Bone marrow (tissue), 2 donors: ENCODE measurements around the gene ZNF521.

ENCODE experiments used
- DNase-seq, 2 donors: peaks; one replicate each; lab custom pipeline; 2025; lab: John Stamatoyannopoulos, UW

ZNF521 gene

DNA sequence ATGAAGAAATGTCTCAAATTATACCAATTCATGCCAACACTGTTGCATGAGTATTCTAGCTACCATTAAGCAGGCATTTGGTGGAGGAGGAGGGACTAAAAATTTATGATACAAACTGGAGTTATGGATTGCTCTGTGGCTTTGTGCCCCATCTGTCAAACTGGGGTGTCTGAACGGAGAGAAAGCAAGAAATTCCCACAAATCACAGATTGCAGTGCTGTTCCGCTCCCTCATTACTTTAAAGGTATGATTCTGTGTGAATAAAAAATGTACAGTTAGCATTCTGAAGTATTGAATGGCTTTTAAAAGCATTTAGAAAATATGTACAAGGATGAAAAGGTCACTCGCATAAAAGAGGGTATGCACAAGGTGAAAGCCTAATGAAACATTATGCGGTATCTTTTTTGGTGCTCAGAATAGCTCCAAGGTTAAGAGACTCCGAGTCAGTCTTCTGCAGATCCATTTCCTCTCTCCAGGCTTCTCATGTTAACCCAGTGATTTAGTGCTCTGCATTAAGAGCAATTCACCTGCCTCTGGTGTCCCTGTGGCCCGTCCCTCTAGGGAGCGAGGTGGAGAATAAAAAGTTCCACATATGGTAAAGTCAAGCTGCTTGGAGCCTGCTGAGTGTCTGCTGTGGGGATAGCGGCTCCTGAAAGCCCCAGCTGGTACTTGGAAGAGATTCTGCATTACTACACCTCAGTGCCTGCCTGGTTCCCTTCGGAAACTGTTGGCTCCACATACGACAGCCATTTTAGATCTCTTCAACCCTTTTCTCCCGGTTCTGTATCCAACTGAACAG lies 184.2 kb downstream of the ZNF521 start:
- no peak for DNase-seq

GRCh38 chr18:25166113-25166512 lies 185.9 kb downstream of the ZNF521 start:
- no peak for DNase-seq

DNA sequence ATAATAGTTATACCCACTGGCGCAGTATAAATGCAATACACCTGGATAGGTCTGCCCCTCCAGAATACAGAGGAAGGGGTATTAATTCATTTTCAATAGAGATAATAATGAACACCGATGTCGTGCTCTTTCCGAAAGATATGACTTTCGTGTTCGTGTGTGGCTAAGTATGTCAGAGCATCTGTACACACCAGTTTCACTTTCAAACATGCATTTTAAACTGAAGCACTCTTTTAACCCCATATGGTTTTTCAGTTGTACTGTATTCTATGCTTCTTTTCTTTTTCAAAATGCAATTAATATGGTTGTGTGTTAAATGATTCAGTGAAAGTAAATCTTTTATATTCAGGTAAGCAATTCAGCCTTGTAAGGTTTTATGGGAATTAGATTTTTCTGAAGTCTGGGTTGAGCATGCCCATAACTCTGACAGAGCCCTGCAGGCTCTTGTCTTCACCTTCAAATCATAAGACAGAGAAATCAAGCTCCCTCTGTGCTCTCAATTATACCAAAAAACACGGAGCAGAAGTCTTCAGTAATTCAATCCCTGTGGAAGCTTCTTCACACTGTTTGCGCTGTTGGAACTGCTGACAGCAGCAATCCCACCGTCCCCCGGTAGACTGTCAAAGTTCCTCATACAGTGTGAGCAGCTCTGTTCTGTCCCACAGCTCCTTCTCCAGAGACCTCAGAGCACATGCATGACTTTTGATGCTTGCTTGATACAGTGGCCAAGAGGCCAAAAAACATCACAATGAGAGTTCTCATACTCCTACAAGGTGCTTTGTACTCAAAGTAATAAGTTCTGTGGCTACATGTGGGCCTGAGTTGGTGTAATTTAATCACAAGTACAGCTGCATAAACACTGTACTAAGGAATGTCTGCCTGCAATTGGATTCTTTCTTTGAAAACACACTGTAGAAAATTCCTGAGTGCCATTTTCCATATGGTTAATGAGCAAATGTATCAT lies 186.8 kb downstream of the ZNF521 start:
- DNase-seq, result peak in 1 of 2 donors; percentile 40

GRCh38 chr18:25164211-25164847 lies 187.6 kb downstream of the ZNF521 start:
- DNase-seq, result no peak

DNA sequence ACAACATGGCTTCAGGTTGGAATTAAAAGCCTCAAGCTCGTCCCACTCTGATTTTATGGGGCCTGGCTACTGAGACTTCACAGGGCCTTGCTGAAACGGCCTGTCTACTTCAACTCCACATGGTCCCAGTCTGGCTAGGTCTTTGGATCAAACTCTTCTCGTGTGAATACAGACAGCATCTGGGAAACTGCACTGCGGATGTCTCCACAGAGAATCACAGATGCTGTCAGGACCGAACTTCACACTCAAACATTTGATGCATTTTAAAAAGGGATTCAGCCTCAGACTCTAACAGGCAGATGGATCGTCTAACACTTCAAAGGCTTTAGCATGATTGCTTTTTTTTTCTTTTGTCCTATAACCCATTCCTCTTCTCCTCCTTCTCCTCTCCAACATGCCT lies 198.5 kb downstream of the ZNF521 start:
- no peak for DNase-seq

GRCh38 chr18:25147877-25148488 lies 204.0 kb downstream of the ZNF521 start:
- DNase-seq, result no peak

DNA sequence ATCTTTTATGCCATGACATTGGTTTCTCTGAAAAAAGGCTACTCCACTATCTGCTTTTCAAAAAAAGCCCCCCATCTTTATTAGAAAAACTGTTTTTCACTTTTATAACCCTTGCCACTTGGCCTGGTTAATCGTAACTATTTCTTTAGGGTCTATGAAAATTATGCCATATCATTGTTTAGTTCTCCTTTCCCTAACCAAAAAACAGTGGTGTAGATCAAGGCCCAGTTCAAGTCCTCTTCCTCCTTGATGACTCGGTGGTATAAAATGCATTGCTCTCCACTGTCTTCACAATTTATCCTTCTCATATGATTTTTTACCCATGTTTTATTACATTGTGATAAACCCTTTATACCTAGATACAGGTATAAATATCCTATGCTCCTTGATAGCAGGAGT lies 205.5 kb downstream of the ZNF521 start:
- peak in 1 of 2 donors; percentile 31 for DNase-seq

DNA sequence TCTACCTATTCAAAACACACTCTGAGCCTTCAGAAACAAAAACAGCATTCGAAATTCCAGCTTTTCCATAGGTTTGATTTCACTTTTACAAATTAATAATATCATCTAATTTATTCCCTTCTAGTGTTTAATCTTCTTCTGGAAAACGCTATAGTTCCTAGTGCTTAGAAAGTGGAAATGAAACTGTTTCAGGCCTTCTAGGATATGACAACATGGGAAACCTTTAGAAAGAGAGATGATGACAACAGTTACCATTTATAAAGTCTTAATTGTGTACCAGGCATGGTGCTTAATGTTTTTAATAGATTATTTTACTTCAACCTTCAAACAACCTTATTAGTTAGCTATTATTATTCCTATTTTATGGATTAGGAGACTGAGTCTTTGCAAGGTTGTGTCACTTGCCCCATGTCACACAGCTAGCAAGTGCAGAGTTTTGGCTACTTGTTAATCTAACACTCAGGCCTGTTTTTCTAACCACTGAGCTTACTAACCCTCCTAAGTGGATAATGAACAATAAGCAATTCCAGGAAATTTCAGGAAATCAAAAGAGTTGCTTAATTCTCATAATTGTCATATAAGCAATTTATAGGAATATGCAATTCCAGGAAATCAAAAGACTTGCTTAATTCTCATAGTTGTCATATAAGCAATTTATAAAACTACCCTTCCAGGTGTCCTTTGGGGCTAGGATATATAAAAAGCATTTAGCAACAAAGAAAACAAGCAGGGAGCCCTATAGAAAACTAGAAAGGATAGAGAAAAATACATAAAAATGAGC lies 206.0 kb downstream of the ZNF521 start:
- DNase-seq, result no peak

DNA sequence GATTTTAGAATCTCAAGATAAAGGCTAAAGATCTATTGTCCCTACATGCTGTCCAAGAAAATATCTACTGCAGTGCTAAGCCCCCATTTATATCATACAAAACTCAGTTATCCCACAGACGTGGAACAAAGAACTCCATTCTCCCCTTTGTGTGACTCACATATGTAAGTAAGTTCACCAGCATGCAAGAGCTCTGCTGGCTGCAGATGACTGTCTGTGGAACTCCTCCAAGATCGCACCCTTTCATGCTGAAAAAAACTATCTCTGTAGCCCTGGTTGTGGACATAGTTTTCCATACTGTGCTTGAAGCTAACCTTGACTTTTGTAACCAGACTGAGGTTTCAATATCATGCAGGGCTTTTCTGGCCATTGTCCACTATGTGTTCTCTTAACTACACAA lies 207.1 kb downstream of the ZNF521 start:
- DNase-seq, result peak in 1 of 2 donors; percentile 10

GRCh38 chr18:25141886-25142285 lies 210.1 kb downstream of the ZNF521 start:
- DNase-seq, result no peak

- no peak for DNase-seq
These were observed 210.6 kb downstream of the ZNF521 start for GRCh38 chr18:25141399-25141798.

DNA sequence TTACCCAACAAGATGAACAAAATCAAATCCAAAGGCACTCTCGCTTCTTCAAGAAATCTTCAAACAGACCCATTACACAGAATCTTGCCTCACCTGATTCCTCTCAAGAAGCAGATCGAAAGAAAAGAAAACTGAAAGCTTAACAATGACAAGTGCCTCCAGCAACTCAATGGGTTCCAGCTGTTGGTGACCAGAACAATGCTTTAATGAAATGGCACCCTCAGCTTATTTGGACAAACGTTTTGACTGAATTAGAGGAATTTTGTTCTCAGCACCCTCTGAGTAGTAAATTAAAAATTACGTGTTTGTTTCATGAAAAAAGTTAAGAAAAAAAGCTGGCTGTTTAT lies 211.0 kb downstream of the ZNF521 start:
- DNase-seq, result no peak

- DNase-seq, result no peak
These were observed 211.6 kb downstream of the ZNF521 start for GRCh38 chr18:25140124-25140961.

GRCh38 chr18:25137197-25137472 lies 214.8 kb downstream of the ZNF521 start:
- DNase-seq, result no peak

DNA sequence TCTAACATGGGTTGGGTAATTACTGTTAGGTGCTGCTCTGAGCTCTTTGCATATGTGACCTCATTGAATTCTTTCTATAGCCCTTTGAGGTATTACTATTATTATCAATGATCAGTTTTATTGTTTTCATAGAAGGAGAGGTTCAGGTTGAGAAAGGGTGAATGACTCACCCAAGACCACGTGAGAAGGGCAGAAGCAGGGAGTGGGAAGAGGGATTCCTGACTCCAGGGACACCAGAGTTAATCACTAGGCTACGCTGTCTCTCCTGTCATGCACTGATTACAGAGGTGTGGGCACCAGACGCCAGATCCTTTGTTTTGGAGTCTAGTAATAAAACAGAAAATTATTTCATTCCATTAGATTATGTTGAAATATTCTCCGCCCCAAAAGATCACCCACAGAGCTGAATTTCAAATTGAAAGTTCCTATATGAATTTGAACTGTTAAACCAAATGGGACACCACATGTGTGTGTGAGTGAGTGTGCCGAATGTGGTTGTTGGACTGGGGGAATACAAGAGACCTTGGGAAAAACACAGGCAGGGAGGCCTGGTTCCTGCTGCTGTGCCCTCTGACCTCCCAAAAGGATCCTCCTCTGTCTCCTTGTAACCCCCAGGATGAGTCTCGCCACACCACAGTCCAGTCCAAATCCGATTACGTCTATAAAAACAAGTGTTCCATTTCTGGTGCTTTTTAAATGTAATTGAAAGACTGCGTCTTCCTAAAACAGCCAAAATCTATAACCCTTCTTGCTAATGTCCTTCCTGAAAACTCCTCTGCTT lies 215.4 kb downstream of the ZNF521 start:
- no peak for DNase-seq

DNA sequence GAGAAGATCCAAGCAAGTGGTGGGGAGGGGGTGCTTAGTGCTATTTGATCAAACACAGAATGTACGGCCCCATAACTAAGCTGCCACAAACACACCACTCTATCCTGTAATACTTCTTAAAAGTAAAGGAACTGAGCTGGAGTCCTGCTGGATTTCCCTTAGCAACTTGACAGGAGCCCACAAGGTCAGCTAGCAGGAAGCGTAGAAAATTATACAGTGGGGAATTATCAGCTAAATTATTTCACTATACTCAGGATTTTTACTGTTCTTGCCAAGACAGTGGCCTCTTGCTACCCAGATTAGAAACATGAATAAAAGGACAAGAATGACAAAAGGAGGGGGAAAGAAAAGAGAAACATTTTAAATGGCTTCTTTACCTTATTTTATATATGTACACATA lies 217.1 kb downstream of the ZNF521 start:
- DNase-seq, result no peak

DNA sequence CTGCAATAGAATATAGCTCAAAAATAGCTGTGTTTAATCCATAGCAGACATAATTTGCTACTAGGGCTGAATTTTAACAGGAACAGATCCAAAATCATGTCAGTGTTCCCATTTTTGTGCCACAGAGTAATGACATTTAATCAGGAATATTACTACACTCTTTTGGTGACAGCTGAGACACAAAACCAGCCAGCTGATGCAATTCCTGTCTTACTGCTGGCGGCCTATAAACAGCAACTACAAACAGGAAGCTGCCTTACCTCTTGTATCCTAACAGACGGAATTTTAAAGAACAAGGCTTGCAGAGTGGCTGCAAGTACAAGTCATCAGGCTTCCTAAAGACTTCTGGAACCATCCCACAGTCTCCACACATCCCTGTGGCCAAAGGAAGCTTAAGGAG lies 218.1 kb downstream of the ZNF521 start:
- no peak for DNase-seq

GRCh38 chr18:25132786-25133496 lies 219.0 kb downstream of the ZNF521 start:
- DNase-seq, result no peak

DNA sequence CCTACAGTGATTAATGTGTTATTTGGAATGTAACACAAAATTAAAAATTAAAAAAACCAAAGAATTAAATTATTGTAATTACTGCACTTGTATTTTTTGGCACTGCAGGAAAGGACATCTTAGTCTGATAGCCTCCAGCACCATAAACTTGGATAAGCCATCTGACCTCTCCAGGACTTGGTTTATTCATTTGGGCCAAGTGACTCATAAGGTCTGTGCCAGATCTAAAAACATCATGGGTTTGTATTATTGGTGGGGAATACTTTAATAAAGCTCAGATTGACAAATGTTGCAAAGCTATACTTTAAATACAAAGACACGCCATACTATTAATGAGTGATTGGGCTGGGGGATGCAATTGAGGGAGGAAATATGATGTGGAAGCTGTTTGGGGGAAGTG lies 225.2 kb downstream of the ZNF521 start:
- no peak for DNase-seq
